Cardiac muscle cell (in vitro differentiated cells and primary cell): Measurements from ENCODE around the gene RPL3. TPM values are rescaled to one million over a fixed set of nuclear protein-coding genes. Genes with fewer than 3 reads are reported as not detected.

ENCODE experiments used
- DNase-seq, 2 donors: peaks; one replicate each; pipeline versions ENCODE4 v3.0.0 to v3.0.0-alpha.2; 2010 to 2017; ENCODE audit warnings: low read depth in 1 of 2, low spot score in 1 of 2
- H3K27ac ChIP-seq: fragments of 200-600 bp; sonication (generic); 2 replicates; pipeline ENCODE4 v1.5.1; 2016
- H3K27me3 ChIP-seq: fragments of 200-600 bp; sonication (generic); 2 replicates; pipeline ENCODE4 v1.6.0; 2016; ENCODE audit warnings: control low read depth
- H3K36me3 ChIP-seq: fragments of 200-600 bp; sonication (generic); 2 replicates; pipeline ENCODE4 v1.5.1; 2016; ENCODE audit warnings: control low read depth
- H3K4me1 ChIP-seq: fragments of 200-600 bp; sonication (generic); 2 replicates; pipeline ENCODE4 v1.8.1; 2017; ENCODE audit warnings: low read depth, mild to moderate bottlenecking, mixed run types
- H3K4me3 ChIP-seq: fragments of 200-600 bp; sonication (generic); 2 replicates; pipeline ENCODE4 v1.5.1; 2016; ENCODE audit warnings: mild to moderate bottlenecking
- H3K9me3 ChIP-seq: fragments of 200-600 bp; sonication (generic); 2 replicates; pipeline ENCODE4 v1.5.1; 2017; ENCODE audit warnings: low read depth, mild to moderate bottlenecking, control low read depth
- CTCF ChIP-seq: IDR thresholded peaks from 2 replicates; pipeline ENCODE4 v1.5.1; 2012; ENCODE audit warnings: low read depth, mild to moderate bottlenecking, low read length
- polyA plus RNA-seq: library from polyadenylated mRNA; unstranded; fragments of >200 nt; fragmentation: Nextera tagmentation; extraction: Ambion mirVana; gene quantifications from 2 replicates; pipeline ENCODE4 v1.2.1, GENCODE V29; 2016
- total RNA-seq: library from RNA; depleted of rRNA; stranded (reverse); fragments of >200 nt; gene quantifications from 2 replicates; pipeline ENCODE4 v1.2.3, GENCODE V29; 2016

Gene RPL3
- total and polyA plus RNA-seq, 2 experiments from 2014 or later, result 1,107 to 2,304 TPM

- no peak for DNase-seq
- H3K27ac ChIP-seq, result peak overlapping the region; percentile 52
- H3K36me3 ChIP-seq, result no peaks in the 10 kb centered on the region
- H3K9me3 ChIP-seq, result no peaks in the 10 kb centered on the region
- H3K4me1 ChIP-seq, result peaks cover 7% of the 10 kb centered on the region
- no peaks in the 10 kb centered on the region for H3K27me3 ChIP-seq
- no peak for TF ChIP-seq CTCF
- no peak overlapping the region for H3K4me3 ChIP-seq
These were observed 35.7 kb upstream of the RPL3 start for GRCh38 chr22:39355080-39355479.

GRCh38 chr22:39353346-39353745 lies 33.9 kb upstream of the RPL3 start:
- TF ChIP-seq CTCF, result no peak

GRCh38 chr22:39352306-39352891 lies 33.0 kb upstream of the RPL3 start:
- H3K4me3 ChIP-seq, result no peak overlapping the region
- no peak for DNase-seq

More at GRCh38 chr22:39353346-39353745, 33.9 kb upstream of the RPL3 start:
- Histone ChIP-seq H3K4me3 (no peak overlapping the region), H3K9me3 (no peaks in the 10 kb centered on the region), H3K27me3 (no peaks in the 10 kb centered on the region), H3K27ac (no peak overlapping the region), H3K4me1 (peaks cover 7% of the 10 kb centered on the region), H3K36me3 (no peaks in the 10 kb centered on the region)
- no peak for DNase-seq

GRCh38 chr22:39351689-39352214 lies 32.3 kb upstream of the RPL3 start:
- no peak for TF ChIP-seq CTCF
- DNase-seq, result peak in 1 of 2 donors; percentile 43
- Histone ChIP-seq H3K27ac (peak overlapping the region; percentile 69), H3K36me3 (no peaks in the 10 kb centered on the region), H3K4me3 (no peak overlapping the region), H3K9me3 (no peaks in the 10 kb centered on the region), H3K4me1 (peaks cover 7% of the 10 kb centered on the region), H3K27me3 (no peaks in the 10 kb centered on the region)

More at GRCh38 chr22:39352306-39352891, 33.0 kb upstream of the RPL3 start:
- no peak for TF ChIP-seq CTCF
- Histone ChIP-seq H3K36me3 (no peaks in the 10 kb centered on the region), H3K27ac (no peak overlapping the region), H3K27me3 (no peaks in the 10 kb centered on the region), H3K9me3 (no peaks in the 10 kb centered on the region), H3K4me1 (peaks cover 7% of the 10 kb centered on the region)

- Histone ChIP-seq H3K4me3 (peak overlapping the region; percentile 64), H3K27me3 (no peaks in the 10 kb centered on the region), H3K27ac (peak overlapping the region; percentile 69), H3K9me3 (no peaks in the 10 kb centered on the region), H3K36me3 (no peaks in the 10 kb centered on the region), H3K4me1 (peaks cover 7% of the 10 kb centered on the region)
- no peak for DNase-seq
- no peak for TF ChIP-seq CTCF
These were observed 31.6 kb upstream of the RPL3 start for GRCh38 chr22:39350757-39351688.
